ENCODE results near the gene LSM10. TPM values are rescaled to one million over a fixed set of nuclear protein-coding genes. Genes with fewer than 3 reads are reported as not detected.

LSM10 gene
- total and polyA plus RNA-seq, 9 of the 15 experiments (the other 6 are each of a cell fraction or from before 2014, with no cell fraction given): 13.2 to 146 (median 68.9) TPM

GRCh38 chr1:36389261-36389660 is 8.4 kb downstream of the LSM10 start (continued):
- TF ChIP-seq NR0B1 (IDR thresholded peaks at IDR 0.05; ENCODE audit: partially characterized antibody) (no peak), ZNF699 (CRISPR knock-in tag; IDR thresholded peaks at IDR 0.05; ENCODE audit: insufficient replicate concordance) (no peak), RFX1 (IDR thresholded peaks at IDR 0.05) (no peak), HDAC8 (tag; IDR thresholded peaks at IDR 0.05) (no peak), RNF219 (CRISPR knock-in tag; IDR thresholded peaks at IDR 0.05) (no peak), EHMT2 (IDR thresholded peaks at IDR 0.05) (no peak), SMAD3 (CRISPR knock-in tag; conservative IDR thresholded peaks at IDR 0.05) (no peak)

All from K562 (cell line).